ENCODE results near the gene STAP2.

- TF ChIP-seq EZH2 (IDR thresholded peaks at IDR 0.05; ENCODE audit: borderline replicate concordance, low read length) = no peak
- TF ChIP-seq CTCF (IDR thresholded peaks at IDR 0.05; ENCODE audit: low read length) = no peak
Measured at GRCh38 chr19:4360081-4360569, 21.5 kb upstream of the STAP2 start.
